WERI-Rb-1 (cell line): ENCODE data around the gene SERPINA3.

ENCODE experiments used
- DNase-seq: peaks from one replicate; pipeline ENCODE4 v3.0.0-alpha.2; 2020
- H3K27ac ChIP-seq: fragments of 250-450 bp; sonication (Bioruptor Pico); 2 replicates; pipeline ENCODE4 v1.5.1; 2020; ENCODE audit warnings: mild to moderate bottlenecking, moderate library complexity
- H3K27me3 ChIP-seq: fragments of 250-450 bp; sonication (Bioruptor Pico); 2 replicates; pipeline ENCODE4 v1.5.1; 2021; ENCODE audit warnings: mild to moderate bottlenecking, low read depth, moderate library complexity; ENCODE audit not compliant: insufficient read depth, severe bottlenecking
- H3K36me3 ChIP-seq: fragments of 250-450 bp; sonication (Bioruptor Pico); 2 replicates; pipeline ENCODE4 v1.5.1; 2020; ENCODE audit warnings: mild to moderate bottlenecking, moderate library complexity
- H3K4me3 ChIP-seq: 2 replicates; pipeline ENCODE4 v1.5.1; 2011; ENCODE audit warnings: low read depth, mild to moderate bottlenecking, control low read depth, low read length
- H3K9me3 ChIP-seq: fragments of 250-450 bp; sonication (Bioruptor Pico); 2 replicates; pipeline ENCODE4 v1.5.1; 2021; ENCODE audit warnings: mild to moderate bottlenecking, moderate library complexity; ENCODE audit not compliant: severe bottlenecking
- TF ChIP-seq, protein P1 (sequence below): IDR thresholded peaks from 2 replicates; pipeline ENCODE4 v1.5.1; 2011; ENCODE audit warnings: low read depth, mild to moderate bottlenecking, control low read depth, inconsistent platforms, low read length

Gene SERPINA3

DNA sequence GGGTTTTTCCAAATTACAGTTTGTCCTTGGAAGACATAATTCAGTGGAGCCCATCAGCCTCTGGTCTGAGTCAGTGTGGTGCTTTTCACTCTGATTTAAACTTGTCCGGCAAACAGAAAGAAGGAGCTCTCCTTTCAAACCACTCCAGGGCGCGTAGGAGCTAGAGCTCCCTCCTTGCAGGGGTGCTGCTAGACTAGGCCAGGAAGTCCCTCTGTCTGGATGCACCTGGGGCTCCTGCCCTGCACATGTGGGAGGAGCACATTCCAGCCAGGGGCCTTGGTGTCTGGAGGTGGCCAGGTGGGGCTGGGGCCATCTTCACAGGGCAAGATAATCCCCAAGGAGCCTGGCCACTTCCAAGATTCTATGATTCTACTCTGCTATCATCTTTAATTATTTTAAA, 3.1 kb downstream of the SERPINA3 start:
- DNase-seq = no peak
- Histone ChIP-seq H3K4me3 (no peak overlapping the region), H3K27ac (no peak overlapping the region), H3K36me3 (no peaks in the 10 kb centered on the region), H3K27me3 (peaks cover 6% of the 10 kb centered on the region), H3K9me3 (peaks cover 26% of the 10 kb centered on the region)
- TF ChIP-seq, protein P1, sequence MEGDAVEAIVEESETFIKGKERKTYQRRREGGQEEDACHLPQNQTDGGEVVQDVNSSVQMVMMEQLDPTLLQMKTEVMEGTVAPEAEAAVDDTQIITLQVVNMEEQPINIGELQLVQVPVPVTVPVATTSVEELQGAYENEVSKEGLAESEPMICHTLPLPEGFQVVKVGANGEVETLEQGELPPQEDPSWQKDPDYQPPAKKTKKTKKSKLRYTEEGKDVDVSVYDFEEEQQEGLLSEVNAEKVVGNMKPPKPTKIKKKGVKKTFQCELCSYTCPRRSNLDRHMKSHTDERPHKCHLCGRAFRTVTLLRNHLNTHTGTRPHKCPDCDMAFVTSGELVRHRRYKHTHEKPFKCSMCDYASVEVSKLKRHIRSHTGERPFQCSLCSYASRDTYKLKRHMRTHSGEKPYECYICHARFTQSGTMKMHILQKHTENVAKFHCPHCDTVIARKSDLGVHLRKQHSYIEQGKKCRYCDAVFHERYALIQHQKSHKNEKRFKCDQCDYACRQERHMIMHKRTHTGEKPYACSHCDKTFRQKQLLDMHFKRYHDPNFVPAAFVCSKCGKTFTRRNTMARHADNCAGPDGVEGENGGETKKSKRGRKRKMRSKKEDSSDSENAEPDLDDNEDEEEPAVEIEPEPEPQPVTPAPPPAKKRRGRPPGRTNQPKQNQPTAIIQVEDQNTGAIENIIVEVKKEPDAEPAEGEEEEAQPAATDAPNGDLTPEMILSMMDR = no peak

DNA sequence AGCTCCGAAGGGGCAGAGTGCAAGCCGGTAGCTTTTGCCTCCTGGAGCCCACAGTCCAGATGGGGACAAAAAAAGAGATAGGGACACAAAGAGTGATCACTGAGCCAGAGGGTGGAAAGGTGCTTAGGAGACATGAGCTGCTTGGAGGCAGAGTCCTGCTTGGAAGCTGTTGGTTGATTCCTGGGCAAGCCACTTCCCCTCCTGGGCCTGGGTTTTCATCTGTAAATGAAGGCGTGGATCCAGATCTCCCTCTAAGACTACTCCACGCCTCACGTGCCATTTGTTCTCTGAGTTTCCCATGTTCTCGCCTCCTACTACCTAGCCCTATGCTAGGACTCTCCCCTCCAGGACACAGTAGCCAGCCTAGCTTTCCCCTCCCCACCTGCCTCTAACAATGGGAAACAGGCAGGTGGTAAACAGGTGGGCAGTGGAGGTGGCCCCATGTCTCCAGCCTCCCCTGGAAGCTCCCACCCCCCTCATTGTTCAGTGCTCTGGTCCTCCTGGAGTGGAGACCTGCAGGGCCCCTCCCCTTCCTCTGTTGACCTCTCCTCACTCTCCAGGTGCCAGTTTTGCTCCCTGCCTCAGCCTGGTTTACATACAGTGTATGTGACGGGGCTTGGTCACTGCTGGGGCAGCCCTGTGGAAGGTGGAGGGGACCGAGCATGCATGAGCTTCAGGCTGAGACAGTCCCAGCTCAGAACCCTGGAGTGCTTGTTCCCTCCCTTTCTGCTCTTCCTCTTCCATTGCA, 3.8 kb downstream of the SERPINA3 start:
- Histone ChIP-seq H3K27me3 (peaks cover 11% of the 10 kb centered on the region), H3K36me3 (no peaks in the 10 kb centered on the region), H3K4me3 (no peak overlapping the region), H3K27ac (no peak overlapping the region), H3K9me3 (peaks cover 26% of the 10 kb centered on the region)
- no peak for DNase-seq
- TF ChIP-seq, protein P1 = no peak

DNA sequence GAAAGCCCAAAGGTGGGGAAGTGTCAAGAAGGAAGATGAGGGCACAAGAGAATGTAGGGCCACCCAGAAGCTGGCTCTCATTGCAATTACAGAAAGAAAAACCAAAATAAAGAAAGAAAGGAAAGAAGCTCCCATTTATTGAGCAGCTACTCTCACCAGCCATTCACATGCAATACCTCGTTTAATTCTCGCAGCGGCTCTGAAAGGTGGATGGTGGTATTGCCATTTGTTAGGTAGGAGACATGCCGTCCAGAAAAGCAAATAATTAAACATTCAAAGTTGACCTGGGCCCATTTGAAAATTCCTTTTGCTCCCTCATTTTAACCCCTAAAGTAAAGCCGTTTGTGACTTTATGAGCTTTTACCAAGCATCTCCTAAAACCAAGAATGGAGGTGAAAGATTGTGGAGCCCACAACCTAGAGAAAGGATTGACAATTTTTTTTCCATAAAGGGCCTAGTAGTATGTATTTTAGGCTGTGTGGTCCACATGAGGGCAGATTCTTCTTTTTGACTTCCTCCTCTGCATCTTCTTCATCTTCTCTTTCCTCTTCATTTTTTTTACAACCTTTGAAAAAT, 5.3 kb downstream of the SERPINA3 start:
- TF ChIP-seq, protein P1 = no peak
- Histone ChIP-seq H3K9me3 (peaks cover 26% of the 10 kb centered on the region), H3K36me3 (no peaks in the 10 kb centered on the region)

DNA sequence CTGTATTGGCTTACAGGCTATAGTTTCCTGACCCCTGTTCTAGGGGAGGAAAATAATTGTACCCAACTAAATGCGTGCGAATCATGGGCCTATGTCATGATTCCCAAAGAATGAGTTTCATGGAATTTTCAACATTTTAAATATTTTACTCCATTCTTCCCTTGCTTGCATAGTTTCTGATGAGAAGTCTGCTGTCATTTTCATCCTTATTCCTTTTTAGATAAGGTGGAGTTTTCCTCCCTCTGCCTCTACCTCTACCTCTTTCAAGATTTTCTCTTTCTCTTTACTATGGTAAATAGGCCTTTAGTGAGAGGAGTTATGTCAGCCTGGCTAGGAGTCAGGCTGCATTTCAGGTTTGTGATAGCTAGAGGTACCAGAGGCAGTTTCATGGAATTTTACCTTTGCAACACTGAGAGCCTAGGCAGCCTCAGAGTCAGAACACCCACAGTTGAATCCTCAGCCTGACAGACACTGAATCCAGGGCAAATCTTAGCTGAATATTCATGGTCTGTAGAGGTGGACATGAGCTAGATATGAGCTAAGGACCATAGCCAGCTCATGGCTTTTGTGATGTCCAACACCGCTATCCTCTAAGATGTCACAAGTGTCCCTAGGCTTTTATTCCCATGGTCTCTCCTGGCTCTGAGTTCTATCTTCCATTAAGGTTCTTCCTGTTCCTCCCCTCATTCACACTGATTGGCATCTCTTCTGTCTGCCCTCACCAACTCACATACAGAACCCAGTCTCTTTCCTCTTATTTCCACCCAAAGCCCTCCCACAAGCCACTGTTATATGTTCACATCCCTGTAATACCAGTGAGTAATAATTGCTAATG, 6.0 kb downstream of the SERPINA3 start:
- TF ChIP-seq, protein P1 = no peak
- no peak for DNase-seq
- Histone ChIP-seq H3K9me3 (peaks cover 26% of the 10 kb centered on the region), H3K36me3 (no peaks in the 10 kb centered on the region), H3K27ac (no peak overlapping the region), H3K27me3 (peaks cover 19% of the 10 kb centered on the region), H3K4me3 (no peak overlapping the region)

More for the DNA sequence above, 5.3 kb downstream of the SERPINA3 start:
- Histone ChIP-seq H3K4me3 (no peak overlapping the region), H3K27ac (no peak overlapping the region), H3K27me3 (peaks cover 16% of the 10 kb centered on the region)
- DNase-seq = no peak

DNA sequence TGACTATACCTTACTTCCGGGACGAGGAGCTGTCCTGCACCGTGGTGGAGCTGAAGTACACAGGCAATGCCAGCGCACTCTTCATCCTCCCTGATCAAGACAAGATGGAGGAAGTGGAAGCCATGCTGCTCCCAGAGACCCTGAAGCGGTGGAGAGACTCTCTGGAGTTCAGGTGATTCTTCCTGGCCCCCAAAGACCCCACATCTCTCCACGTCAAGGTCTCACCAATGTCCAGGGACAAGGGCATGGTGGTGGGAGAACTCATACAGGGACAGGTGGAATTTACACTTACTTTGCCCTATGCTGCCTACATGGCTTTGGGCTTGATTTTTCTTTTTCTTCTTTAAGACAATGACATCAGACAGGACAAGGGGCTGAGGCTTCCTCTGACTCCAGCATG, 7.1 kb downstream of the SERPINA3 start:
- Histone ChIP-seq H3K27me3 (peaks cover 27% of the 10 kb centered on the region), H3K36me3 (no peaks in the 10 kb centered on the region), H3K27ac (no peak overlapping the region), H3K4me3 (no peak overlapping the region), H3K9me3 (peaks cover 26% of the 10 kb centered on the region)
- TF ChIP-seq, protein P1 = no peak
- no peak for DNase-seq
